Skeletal muscle satellite cell (primary cell): ENCODE data around the gene PHB1.
"Not testable (repeated sequence)": the region's sequence is repeated elsewhere in the genome, so short reads cannot be mapped to it uniquely, and the experiment has no call there.

ENCODE experiments used
- H3K27me3 ChIP-seq: 2 replicates; pipeline ENCODE4 v1.7.0; 2013; ENCODE audit warnings: low read length; ENCODE audit not compliant: control insufficient read depth, insufficient read depth
- H3K36me3 ChIP-seq: 2 replicates; pipeline ENCODE4 v1.7.0; 2013; ENCODE audit warnings: mild to moderate bottlenecking, control low read depth, low read length; ENCODE audit not compliant: insufficient read depth
- H3K4me1 ChIP-seq: 2 replicates; pipeline ENCODE4 v1.7.0; 2013; ENCODE audit warnings: low read length; ENCODE audit not compliant: control insufficient read depth, insufficient read depth
- H3K4me2 ChIP-seq: 2 replicates; pipeline ENCODE4 v1.7.0; 2013; ENCODE audit warnings: mild to moderate bottlenecking, low read length
- H3K4me3 ChIP-seq: 2 replicates; pipeline ENCODE4 v1.7.0; 2013; ENCODE audit warnings: low read length
- H3K9ac ChIP-seq: 2 replicates; pipeline ENCODE4 v1.7.0; 2013; ENCODE audit warnings: mild to moderate bottlenecking, low read depth, low read length, moderate library complexity
- H3K9me3 ChIP-seq: replicated peaks from 2 replicates; pipeline ENCODE4 v1.7.0; 2013; ENCODE audit warnings: mild to moderate bottlenecking, control low read depth, low read length

Gene PHB1

DNA sequence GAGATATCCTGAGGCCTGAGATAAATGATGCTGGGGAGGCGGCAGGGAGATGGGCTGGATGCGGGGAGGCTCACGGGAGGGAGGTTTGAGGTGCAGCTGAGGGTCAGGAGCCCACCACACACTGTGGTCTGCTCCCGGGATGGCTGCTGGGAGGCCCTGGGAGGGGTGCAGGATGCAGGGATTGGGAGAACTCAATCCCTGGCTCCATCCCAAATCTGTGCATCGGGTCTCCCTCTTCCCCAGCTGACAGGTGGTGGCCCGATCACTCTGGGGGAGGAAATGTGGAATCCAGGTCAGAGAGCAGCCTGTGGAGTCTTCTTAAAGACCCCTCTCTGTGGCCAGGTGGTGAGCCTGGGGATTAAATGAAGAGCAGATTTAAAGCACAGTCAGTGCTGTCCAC lies 12.0 kb downstream of the PHB1 start:
- Histone ChIP-seq H3K27me3 (no peaks in the 10 kb centered on the region), H3K36me3 (peaks cover 46% of the 10 kb centered on the region), H3K9ac (no peak overlapping the region), H3K9me3 (no peaks in the 10 kb centered on the region), H3K4me2 (no peak overlapping the region), H3K4me1 (no peaks in the 10 kb centered on the region), H3K4me3 (no peak overlapping the region)

DNA sequence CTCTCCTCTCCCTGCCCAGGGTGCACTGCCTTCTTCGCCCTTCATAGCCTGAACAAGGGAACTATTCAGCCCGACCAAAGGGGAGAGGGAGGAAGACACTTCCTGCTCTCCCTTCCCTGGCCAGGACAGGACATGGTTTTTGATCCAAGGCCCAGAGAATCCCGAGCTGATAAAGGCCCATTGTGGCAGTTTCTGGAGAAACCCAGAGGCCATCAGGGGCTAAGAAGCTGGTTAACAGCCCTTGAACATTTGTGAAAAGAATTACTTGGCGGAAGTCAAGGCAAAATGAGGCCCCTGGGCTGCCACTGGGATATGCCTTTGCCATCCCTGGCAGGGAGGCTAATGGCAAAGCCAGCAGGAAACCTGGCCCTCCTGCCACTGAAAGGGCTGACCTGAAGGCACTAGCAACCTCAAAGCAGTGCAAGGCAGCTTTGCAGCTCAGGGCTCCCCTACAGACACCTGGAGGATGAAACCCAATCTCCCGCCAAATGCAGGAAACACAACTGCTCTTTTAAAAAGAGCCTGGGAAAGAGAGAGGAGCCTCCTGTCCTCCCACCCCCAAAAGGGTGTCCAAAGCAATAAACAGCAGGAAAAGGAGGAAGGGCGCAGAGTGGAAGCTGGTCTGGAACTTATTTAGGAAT lies 12.6 kb downstream of the PHB1 start:
- Histone ChIP-seq H3K4me1 (no peaks in the 10 kb centered on the region), H3K27me3 (peaks cover 3% of the 10 kb centered on the region), H3K4me2 (no peak overlapping the region), H3K4me3 (no peak overlapping the region), H3K9me3 (no peaks in the 10 kb centered on the region), H3K9ac (no peak overlapping the region), H3K36me3 (peaks cover 40% of the 10 kb centered on the region)

DNA sequence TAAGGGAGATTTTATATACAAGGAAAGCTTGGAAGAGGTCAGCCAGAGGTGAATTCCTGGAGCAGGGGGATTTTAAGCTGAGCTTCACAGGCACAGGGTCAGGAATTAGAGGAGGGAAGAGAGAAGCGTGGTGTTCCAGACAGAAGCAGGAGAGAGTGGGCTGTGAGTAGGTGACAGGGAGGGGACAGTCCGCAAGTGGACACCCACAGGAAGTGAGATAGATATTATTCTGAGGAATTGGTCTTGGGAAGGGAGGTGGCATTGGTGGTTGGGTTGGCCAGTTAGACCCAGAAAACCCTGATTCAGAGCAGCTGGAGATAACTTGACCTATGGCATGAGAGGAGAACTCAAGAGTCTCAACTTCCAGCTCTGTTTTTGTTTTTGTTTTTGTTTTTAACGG lies 14.7 kb downstream of the PHB1 start:
- H3K9me3 ChIP-seq = no peaks in the 10 kb centered on the region
- H3K36me3 ChIP-seq = peaks cover 19% of the 10 kb centered on the region
- H3K27me3 ChIP-seq = peaks cover 5% of the 10 kb centered on the region
- H3K4me3 ChIP-seq = no peak overlapping the region
- no peak overlapping the region for H3K9ac ChIP-seq
- no peak overlapping the region for H3K4me2 ChIP-seq
- no peaks in the 10 kb centered on the region for H3K4me1 ChIP-seq

DNA sequence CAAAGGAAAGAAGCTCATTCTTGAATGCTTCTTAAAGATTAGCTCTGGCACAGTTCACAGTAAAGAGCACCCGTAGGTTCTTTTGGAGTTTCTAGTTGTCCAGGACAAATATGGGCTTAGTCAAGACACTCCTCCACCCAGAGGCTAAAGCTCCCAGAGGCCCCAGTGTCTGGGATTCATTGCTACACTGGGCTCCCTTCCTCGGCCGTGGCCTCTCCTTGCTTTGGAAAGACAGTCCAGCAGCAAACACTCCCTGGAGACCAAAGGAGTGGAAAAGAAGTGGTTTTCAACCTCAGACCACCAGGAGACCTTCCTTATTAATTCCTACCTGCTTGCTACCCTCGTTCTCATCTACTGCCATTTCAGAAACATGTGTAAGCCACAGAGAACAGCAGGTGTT lies 17.1 kb downstream of the PHB1 start:
- peaks cover under 1% of the 10 kb centered on the region for H3K36me3 ChIP-seq
- no peak overlapping the region for H3K4me2 ChIP-seq
- no peak overlapping the region for H3K4me3 ChIP-seq
- no peak overlapping the region for H3K9ac ChIP-seq
- H3K27me3 ChIP-seq = peaks cover 5% of the 10 kb centered on the region
- H3K9me3 ChIP-seq = no peaks in the 10 kb centered on the region
- peaks cover 3% of the 10 kb centered on the region for H3K4me1 ChIP-seq

DNA sequence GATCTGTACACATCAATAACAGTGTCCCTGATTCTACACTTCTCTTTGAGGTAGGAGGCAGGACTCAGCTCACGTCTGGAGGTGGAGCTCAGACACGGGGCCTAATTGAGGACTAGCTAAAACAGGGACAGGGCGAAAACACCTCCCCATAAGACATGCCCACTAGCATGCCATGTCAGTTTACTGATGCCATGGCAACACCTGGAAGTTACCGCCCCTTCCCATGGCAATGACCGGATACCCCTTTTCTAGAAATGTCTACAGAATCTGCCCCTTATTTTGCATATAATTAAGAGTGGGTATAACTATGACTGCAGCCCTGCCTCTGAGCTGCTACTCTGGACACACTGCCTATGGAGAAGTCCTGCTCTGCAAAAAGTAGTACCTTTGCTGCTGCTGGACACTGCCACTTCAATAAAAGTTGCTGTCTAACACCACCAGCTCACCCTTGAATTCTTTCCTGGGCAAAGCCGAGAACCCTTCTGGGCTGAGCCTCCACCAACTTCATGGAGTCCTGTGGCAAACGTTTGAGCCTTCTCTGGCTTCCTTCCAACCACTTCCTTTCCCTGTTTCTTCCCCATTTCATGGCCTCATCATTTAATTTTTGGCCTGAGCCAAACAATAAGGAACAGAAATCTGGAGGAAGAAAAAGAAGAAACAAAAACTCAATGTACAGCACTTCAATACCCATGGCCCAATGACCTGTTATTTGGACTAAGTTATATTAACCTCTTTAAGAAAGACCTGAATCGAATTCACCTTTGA lies 21.0 kb downstream of the PHB1 start:
- Histone ChIP-seq H3K9me3 (no peaks in the 10 kb centered on the region), H3K36me3 (no peaks in the 10 kb centered on the region), H3K4me1 (peaks cover 14% of the 10 kb centered on the region), H3K27me3 (peaks cover 5% of the 10 kb centered on the region), H3K9ac (no peak overlapping the region), H3K4me3 (no peak overlapping the region), H3K4me2 (no peak overlapping the region)

DNA sequence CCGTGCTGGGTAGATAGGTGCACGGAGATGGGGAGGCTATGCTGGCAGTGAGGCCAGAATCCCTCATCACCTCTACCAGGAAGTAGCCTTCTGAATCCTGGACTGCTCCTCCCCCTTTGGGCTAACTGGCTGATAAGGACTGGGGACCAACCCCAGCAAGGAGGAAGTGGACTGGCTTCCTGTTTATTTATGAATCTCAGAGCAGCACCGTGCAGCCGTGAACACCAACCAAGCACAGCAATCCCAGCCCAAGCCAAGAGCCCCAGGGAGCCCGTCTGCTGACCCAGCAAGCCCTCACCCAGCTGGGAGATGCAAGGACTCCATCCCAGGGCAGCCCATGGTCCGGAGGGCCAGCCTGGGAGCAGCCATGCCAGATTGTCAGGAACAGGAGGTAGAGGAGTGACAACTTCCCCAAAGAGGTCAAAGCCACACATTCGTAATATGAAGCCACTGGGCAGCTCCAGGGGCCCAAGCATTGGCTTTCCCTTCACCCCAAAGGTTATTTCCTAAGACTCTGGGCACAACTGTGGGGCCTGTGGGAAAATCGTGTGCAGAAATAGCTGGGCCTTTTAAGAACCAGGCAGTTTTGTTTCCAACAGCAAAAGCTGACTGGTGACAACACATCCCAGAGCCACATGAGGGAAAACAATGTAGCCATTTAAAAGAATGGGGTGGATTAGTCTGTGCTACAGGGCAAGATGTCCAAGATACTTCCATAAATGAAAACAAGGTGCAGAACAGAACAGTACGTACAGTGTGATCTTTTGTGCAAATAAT lies 23.9 kb downstream of the PHB1 start:
- peaks cover 14% of the 10 kb centered on the region for H3K4me1 ChIP-seq
- H3K4me2 ChIP-seq = no peak overlapping the region
- H3K27me3 ChIP-seq = no peaks in the 10 kb centered on the region
- H3K36me3 ChIP-seq = no peaks in the 10 kb centered on the region
- H3K9ac ChIP-seq = no peak overlapping the region
- no peaks in the 10 kb centered on the region for H3K9me3 ChIP-seq
- H3K4me3 ChIP-seq = no peak overlapping the region

DNA sequence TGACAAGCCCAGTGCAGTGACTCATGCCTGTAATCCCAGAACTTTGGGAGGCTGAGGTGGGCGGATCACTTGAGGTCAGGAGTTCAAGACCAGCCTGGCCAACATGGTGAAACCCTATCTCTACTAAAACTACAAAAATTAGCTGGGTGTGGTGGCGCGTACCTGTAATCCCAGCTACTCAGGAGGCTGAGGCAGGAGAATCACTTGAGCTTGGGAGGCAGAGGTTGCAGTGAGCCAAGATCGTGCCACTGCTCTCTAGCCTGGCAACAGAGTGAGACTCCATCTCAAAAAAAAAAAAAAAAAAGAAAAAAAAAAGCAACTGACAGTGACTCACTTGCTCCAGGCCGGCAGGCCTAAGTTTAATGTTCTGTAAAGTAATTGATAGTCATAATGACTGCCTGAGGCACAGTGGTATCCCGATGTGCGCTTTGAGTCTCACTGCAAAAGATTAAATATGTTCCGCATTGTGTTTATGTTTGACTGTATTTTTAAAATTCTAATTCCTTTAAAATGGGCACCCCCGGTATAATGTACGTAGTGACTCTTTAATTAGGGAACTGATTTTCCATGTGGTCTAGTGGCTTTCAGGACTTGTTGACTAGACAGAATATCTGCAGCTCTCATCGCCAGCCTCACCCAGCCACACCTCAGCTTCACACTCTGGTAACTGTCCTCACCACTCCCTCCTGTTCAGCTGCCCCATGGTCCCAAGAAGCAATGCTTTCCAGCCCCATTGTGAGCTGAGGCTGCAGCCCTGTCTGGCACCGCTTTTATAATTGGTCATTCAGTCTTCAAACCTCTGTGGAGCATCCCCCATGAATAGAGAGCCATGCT lies 25.0 kb downstream of the PHB1 start:
- not testable (repeated sequence) for H3K9ac ChIP-seq, H3K27me3 ChIP-seq, H3K36me3 ChIP-seq, H3K4me3 ChIP-seq, H3K4me2 ChIP-seq, H3K9me3 ChIP-seq
- H3K4me1 ChIP-seq = peaks cover 12% of the 10 kb centered on the region

DNA sequence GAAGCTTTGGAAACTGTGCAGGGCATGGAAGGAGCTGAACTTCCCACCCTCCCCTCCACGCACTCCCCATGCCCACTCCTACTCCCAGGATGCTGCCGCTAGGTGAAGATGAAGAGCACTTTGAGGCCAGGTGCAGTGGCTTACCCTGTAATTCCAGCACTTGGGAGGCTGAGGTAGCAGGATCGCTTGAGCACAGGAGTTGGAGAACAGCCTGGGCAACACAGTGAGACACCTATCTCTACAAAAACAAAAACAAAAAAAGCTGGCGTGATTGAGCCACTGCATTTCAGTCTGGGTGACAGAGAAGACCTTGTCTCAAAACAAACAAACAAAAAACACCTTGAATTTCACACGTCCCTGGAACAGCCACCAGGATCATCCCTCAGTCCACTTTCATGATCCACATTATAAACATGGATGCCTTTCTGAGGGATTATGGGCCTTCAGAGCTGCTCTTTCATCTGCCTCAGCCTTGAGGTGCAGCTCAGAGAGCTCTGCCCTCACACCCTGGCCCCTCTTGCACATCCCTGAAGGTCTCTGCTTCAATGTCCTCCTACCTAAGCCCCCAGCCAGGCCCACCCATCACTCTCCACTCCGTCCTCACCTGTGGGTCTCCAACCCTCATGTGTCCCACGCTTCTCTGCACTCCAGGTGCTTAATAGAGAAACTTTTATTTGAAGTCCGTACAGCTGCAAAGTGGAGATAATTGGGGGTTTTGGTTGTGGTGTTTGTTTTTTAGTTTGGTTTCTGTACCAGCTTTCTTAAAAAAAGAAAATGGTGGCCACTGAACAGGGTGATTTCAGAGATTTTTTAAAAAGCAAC lies 25.8 kb downstream of the PHB1 start:
- Histone ChIP-seq H3K4me1 (peaks cover 11% of the 10 kb centered on the region), H3K27me3 (no peaks in the 10 kb centered on the region), H3K36me3 (no peaks in the 10 kb centered on the region), H3K4me2 (no peak overlapping the region), H3K9me3 (no peaks in the 10 kb centered on the region), H3K4me3 (no peak overlapping the region), H3K9ac (no peak overlapping the region)

DNA sequence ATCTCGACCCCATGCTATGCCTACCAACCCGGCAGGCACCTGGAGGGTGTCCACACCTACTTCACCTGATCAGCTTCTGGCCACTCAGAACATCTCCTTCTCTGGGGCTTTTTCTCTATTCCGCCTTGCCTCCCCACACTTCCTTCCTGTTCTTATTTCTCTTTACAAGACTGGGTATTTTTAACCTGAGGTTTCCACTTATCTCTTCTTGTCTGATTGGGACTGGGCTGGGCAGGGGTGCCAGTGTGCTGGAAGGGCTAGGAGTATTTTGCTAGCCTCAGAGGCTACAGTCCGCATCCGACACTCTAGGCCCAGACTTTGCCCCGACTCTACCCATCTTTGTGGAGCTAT lies 26.4 kb downstream of the PHB1 start:
- Histone ChIP-seq H3K9ac (no peak overlapping the region), H3K27me3 (peaks cover 3% of the 10 kb centered on the region), H3K4me1 (peaks cover 11% of the 10 kb centered on the region), H3K36me3 (no peaks in the 10 kb centered on the region), H3K9me3 (no peaks in the 10 kb centered on the region), H3K4me2 (no peak overlapping the region), H3K4me3 (no peak overlapping the region)

DNA sequence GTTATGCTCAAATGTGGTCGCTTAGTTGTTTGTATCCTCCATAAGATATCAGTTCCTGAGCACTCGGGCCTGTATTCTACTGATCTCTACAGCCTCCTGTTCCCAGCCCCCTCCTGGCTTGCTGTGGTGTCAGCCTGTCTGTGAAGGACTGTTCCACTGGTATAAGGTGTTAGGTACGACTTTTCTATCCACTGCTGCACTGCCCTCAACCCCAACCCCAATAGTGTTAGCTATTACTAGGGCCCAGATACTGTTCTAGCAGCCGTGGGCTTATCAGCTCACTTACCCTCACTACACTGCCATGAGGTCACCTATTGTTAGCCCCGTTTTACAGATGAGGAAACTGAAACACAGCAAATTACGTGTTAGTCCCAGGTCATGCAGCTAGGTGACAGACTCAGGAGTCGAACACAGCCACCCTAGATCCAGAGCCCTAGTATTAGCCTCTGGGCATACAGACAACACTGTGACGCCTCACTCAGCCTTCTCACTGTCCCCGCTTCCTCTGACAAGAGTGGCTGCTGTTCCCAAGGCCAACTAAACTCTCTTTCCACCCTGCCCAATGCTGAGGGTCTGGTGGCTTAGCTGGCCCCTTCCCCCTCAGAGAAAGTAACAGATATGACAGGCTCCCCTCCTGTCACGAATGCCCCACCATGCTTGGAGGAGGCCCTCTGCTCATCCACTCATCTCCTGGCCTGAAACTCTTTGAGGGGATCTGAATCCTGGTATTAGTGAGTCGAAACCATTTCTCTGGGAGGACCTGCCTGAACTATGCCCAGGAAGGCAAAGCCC lies 27.0 kb downstream of the PHB1 start:
- no peak overlapping the region for H3K9ac ChIP-seq
- H3K4me1 ChIP-seq = peaks cover 11% of the 10 kb centered on the region
- H3K36me3 ChIP-seq = no peaks in the 10 kb centered on the region
- peaks cover 5% of the 10 kb centered on the region for H3K27me3 ChIP-seq
- H3K4me2 ChIP-seq = no peak overlapping the region
- H3K4me3 ChIP-seq = no peak overlapping the region
- H3K9me3 ChIP-seq = no peaks in the 10 kb centered on the region
